GM23338 (cell line): ENCODE results near the gene CDCA4. TPM values are rescaled to one million over a fixed set of nuclear protein-coding genes. Genes with fewer than 3 reads are reported as not detected.

Source experiments
- ATAC-seq: fragments of 200-7000 bp; cut with Tn5 transposase; 3 replicates; pipeline ENCODE4 v1.9.1; 2020
- DNase-seq: peaks from one replicate; pipeline ENCODE4 v3.0.0-alpha.2; 2015; ENCODE audit warnings: low spot score
- H2AFZ ChIP-seq: fragments of 200-600 bp; sonication (generic); 2 replicates; pipeline ENCODE4 v1.8.0; 2016; ENCODE audit warnings: antibody characterized with exemption, mild to moderate bottlenecking, moderate library complexity
- H3F3A ChIP-seq: fragments of 200-600 bp; sonication (generic); replicated peaks from 2 replicates; pipeline ENCODE4 v1.8.0; 2017; ENCODE audit warnings: antibody characterized with exemption, mixed run types, low read depth
- H3K27ac ChIP-seq: fragments of 200-600 bp; sonication (generic); 2 replicates; pipeline ENCODE4 v1.6.1; 2016; ENCODE audit warnings: low read depth
- H3K27me3 ChIP-seq: fragments of 200-600 bp; sonication (generic); 2 replicates; pipeline ENCODE4 v1.8.0; 2016; ENCODE audit warnings: mild to moderate bottlenecking, mixed run types, moderate library complexity; ENCODE audit not compliant: insufficient read depth
- H3K36me3 ChIP-seq: fragments of 200-600 bp; sonication (generic); 2 replicates; pipeline ENCODE4 v1.8.0; 2016; ENCODE audit warnings: mild to moderate bottlenecking; ENCODE audit not compliant: insufficient read depth
- H3K4me1 ChIP-seq: fragments of 200-600 bp; sonication (generic); 2 replicates; pipeline ENCODE4 v1.8.0; 2016; ENCODE audit warnings: mild to moderate bottlenecking, moderate library complexity; ENCODE audit not compliant: insufficient read depth
- H3K4me2 ChIP-seq: fragments of 200-600 bp; sonication (generic); 2 replicates; pipeline ENCODE4 v1.7.1; 2017; ENCODE audit warnings: mixed run types
- H3K4me3 ChIP-seq: fragments of 200-600 bp; sonication (generic); 2 replicates; pipeline ENCODE4 v1.6.1; 2016; ENCODE audit warnings: mixed run types
- H3K79me2 ChIP-seq: fragments of 200-600 bp; sonication (generic); replicated peaks from 2 replicates; pipeline ENCODE4 v1.8.0; 2017; ENCODE audit warnings: mild to moderate bottlenecking; ENCODE audit not compliant: insufficient read depth
- H3K9me2 ChIP-seq: fragments of 200-600 bp; sonication (generic); 2 replicates; pipeline ENCODE4 v1.8.0; 2017; ENCODE audit not compliant: insufficient read depth
- H4K20me1 ChIP-seq: fragments of 200-600 bp; sonication (generic); replicated peaks from 2 replicates; pipeline ENCODE4 v1.8.0; 2017; ENCODE audit warnings: mild to moderate bottlenecking; ENCODE audit not compliant: insufficient read depth
- H3K27ac Mint-ChIP-seq: 2 replicates; pipeline ENCODE4 v1.8.0; 2020; ENCODE audit warnings: inconsistent platforms, mild to moderate bottlenecking, moderate library complexity, mixed read lengths
- H3K27me3 Mint-ChIP-seq: 3 replicates; pipeline ENCODE4 v1.8.0; 2022; ENCODE audit warnings: low read depth, mild to moderate bottlenecking, moderate library complexity, mixed read lengths, inconsistent platforms; ENCODE audit not compliant: insufficient read depth, poor library complexity
- H3K36me3 Mint-ChIP-seq: 3 replicates; pipeline ENCODE4 v1.8.0; 2021; ENCODE audit warnings: low read depth, mild to moderate bottlenecking, inconsistent platforms, moderate library complexity, mixed read lengths
- H3K4me1 Mint-ChIP-seq: 3 replicates; pipeline ENCODE4 v1.8.0; 2020; ENCODE audit warnings: mild to moderate bottlenecking, inconsistent platforms, mixed read lengths
- H3K4me3 Mint-ChIP-seq: 3 replicates; pipeline ENCODE4 v1.8.0; 2021; ENCODE audit warnings: moderate library complexity, mild to moderate bottlenecking, inconsistent platforms, mixed read lengths
- H3K9me3 Mint-ChIP-seq: 3 replicates; pipeline ENCODE4 v1.8.0; 2020; ENCODE audit warnings: moderate library complexity, mild to moderate bottlenecking, inconsistent platforms, mixed read lengths
- CREB1 ChIP-seq: fragments of 250-450 bp; sonication (Bioruptor Pico); IDR thresholded peaks from 2 replicates; pipeline ENCODE4 v1.5.0; 2020; ENCODE audit warnings: low read depth, mild to moderate bottlenecking, moderate library complexity
- CTCF ChIP-seq, 2 experiments: fragments of 200-600 bp in 1 of 2; sonication (generic) in 1 of 2; conservative IDR thresholded peaks; 2 replicates each; pipeline versions ENCODE4 v1.5.1 to v1.6.1; 2016 to 2017; ENCODE audit warnings: antibody characterized with exemption in 2 of 2, low read depth in 2 of 2, mild to moderate bottlenecking in 2 of 2, moderate library complexity in 1 of 2
- ETS1 ChIP-seq: IDR thresholded peaks from 2 replicates; pipeline ENCODE4 v1.6.1; 2016; ENCODE audit warnings: antibody characterized with exemption
- EZH2 ChIP-seq: fragments of 200-600 bp; sonication (generic); IDR thresholded peaks from one replicate; pipeline ENCODE4 v1.8.0; 2017; ENCODE audit warnings: antibody characterized with exemption, mild to moderate bottlenecking, low read depth; ENCODE audit not compliant: unreplicated experiment
- EZH2phosphoT487 ChIP-seq: fragments of 200-600 bp; sonication (generic); IDR thresholded peaks from one replicate; pipeline ENCODE4 v1.8.1; 2018; ENCODE audit warnings: antibody characterized with exemption; ENCODE audit not compliant: unreplicated experiment
- JUNB ChIP-seq: IDR thresholded peaks from one replicate; pipeline ENCODE4 v1.6.1; 2016; ENCODE audit warnings: antibody characterized with exemption; ENCODE audit not compliant: unreplicated experiment
- NANOG ChIP-seq: IDR thresholded peaks from 2 replicates; pipeline ENCODE4 v1.6.1; 2016; ENCODE audit warnings: antibody characterized with exemption, borderline replicate concordance
- POLR2AphosphoS5 ChIP-seq: IDR thresholded peaks from 2 replicates; pipeline ENCODE4 v1.6.1; 2016; ENCODE audit warnings: antibody characterized with exemption, low read depth
- REST ChIP-seq: IDR thresholded peaks from one replicate; pipeline ENCODE4 v1.6.1; 2018; ENCODE audit warnings: antibody characterized with exemption; ENCODE audit not compliant: unreplicated experiment
- STAT1 ChIP-seq: IDR thresholded peaks from one replicate; pipeline ENCODE4 v1.6.1; 2016; ENCODE audit warnings: antibody characterized with exemption; ENCODE audit not compliant: unreplicated experiment
- ZNF114 ChIP-seq: fragments of 250-450 bp; sonication (Bioruptor Pico); IDR thresholded peaks from 2 replicates; pipeline ENCODE4 v1.5.0; 2020; ENCODE audit warnings: mild to moderate bottlenecking, moderate library complexity
- ZNF331 ChIP-seq: fragments of 250-450 bp; sonication (Bioruptor Pico); IDR thresholded peaks from 2 replicates; pipeline ENCODE4 v1.5.0; 2020; ENCODE audit warnings: low read depth, mild to moderate bottlenecking, moderate library complexity
- ZNF462 ChIP-seq: fragments of 250-450 bp; sonication (Bioruptor Pico); IDR thresholded peaks from 2 replicates; pipeline ENCODE4 v1.5.0; 2020; ENCODE audit warnings: mild to moderate bottlenecking, moderate library complexity
- polyA plus RNA-seq: library from polyadenylated mRNA; unstranded; fragments of >200 nt; fragmentation: Nextera tagmentation; extraction: Ambion mirVana; gene quantifications from 2 replicates; pipeline ENCODE4 v1.2.1, GENCODE V29; 2016
- total RNA-seq: library from RNA; depleted of rRNA; stranded (reverse); fragments of >200 nt; shearing (Covaris generic); gene quantifications from 2 replicates; pipeline ENCODE4 v1.2.3, GENCODE V29; 2014

CDCA4 gene
- total and polyA plus RNA-seq, 2 experiments from 2014 or later, result 32.6 to 70.7 TPM

- Histone ChIP-seq H3K9me2 (no peaks in the 10 kb centered on the region), H3K4me2 (no peak overlapping the region), H3K36me3 (no peaks in the 10 kb centered on the region), H4K20me1 (no peaks in the 10 kb centered on the region), H3K27ac (no peak overlapping the region), H3K4me1 (peaks cover 13% of the 10 kb centered on the region; the same call in 1 of the 2 replicates), H3K79me2 (no peaks in the 10 kb centered on the region), H2AFZ (no peak overlapping the region), H3F3A (no peaks in the 10 kb centered on the region), H3K27me3 (no peaks in the 10 kb centered on the region), H3K4me3 (no peak overlapping the region)
- Mint-ChIP-seq H3K4me3 (no peak overlapping the region), H3K9me3 (no peaks in the 10 kb centered on the region), H3K27ac (no peak overlapping the region), H3K4me1 (peaks cover 10% of the 10 kb centered on the region; the same call in 2 of the 3 replicates), H3K36me3 (no peaks in the 10 kb centered on the region), H3K27me3 (peaks cover 15% of the 10 kb centered on the region)
- ATAC-seq, result peak; percentile 3; the same call in 2 of the 3 replicates
- no peak for TF ChIP-seq ZNF331 (CRISPR knock-in tag)
- no peak for TF ChIP-seq ZNF114 (CRISPR knock-in tag)
- TF ChIP-seq NANOG, result no peak
- TF ChIP-seq CTCF (conservative IDR thresholded peaks at IDR 0.05; ENCODE audit: low read depth in 2 of 2), result no peak
- no peak for TF ChIP-seq REST
- TF ChIP-seq POLR2AphosphoS5, result no peak
- TF ChIP-seq STAT1, result no peak
- TF ChIP-seq JUNB, result no peak
- TF ChIP-seq EZH2phosphoT487, result no peak
- TF ChIP-seq CREB1 (CRISPR knock-in tag), result no peak
- TF ChIP-seq ZNF462 (CRISPR knock-in tag), result no peak
- TF ChIP-seq EZH2, result no peak
- no peak for TF ChIP-seq ETS1
- peak; percentile 59 for DNase-seq
These were observed 50.4 kb downstream of the CDCA4 start for GRCh38 chr14:104970231-104971068.
